Lower lobe of right lung (tissue), 2 donors: ENCODE measurements around the gene OR6A2. TPM values are rescaled to one million over a fixed set of nuclear protein-coding genes. Genes with fewer than 3 reads are reported as not detected.

Experiments
- ATAC-seq, 2 donors: fragments of 200-7000 bp; cut with Tn5 transposase; one replicate each; pipeline ENCODE4 v1.9.1; 2020 to 2022; ENCODE audit warnings: mild to moderate bottlenecking in 2 of 2, moderate library complexity in 2 of 2
- DNase-seq: peaks from one replicate; pipeline ENCODE4 v3.0.0-alpha.2; 2020
- H3K27ac ChIP-seq: fragments of 200-600 bp; one replicate; pipeline ENCODE4 v1.8.0; 2022
- H3K27me3 ChIP-seq: fragments of 200-600 bp; one replicate; pipeline ENCODE4 v1.8.0; 2022; ENCODE audit warnings: low read depth
- H3K36me3 ChIP-seq: fragments of 200-600 bp; one replicate; pipeline ENCODE4 v1.8.0; 2022; ENCODE audit warnings: mild to moderate bottlenecking
- H3K4me1 ChIP-seq: fragments of 200-600 bp; one replicate; pipeline ENCODE4 v1.8.0; 2022
- H3K4me3 ChIP-seq: fragments of 200-600 bp; one replicate; pipeline ENCODE4 v1.8.0; 2022; ENCODE audit warnings: mild to moderate bottlenecking
- H3K9me3 ChIP-seq: fragments of 200-600 bp; one replicate; pipeline ENCODE4 v1.8.0; 2022
- intact Hi-C: fragments of 100-400 bp; cut with DNase I; formaldehyde crosslinking; loops from one replicate; pipeline ENCODE4 v1.11.0; 2022
- total RNA-seq: library from RNA; stranded (reverse); fragmentation: NEBNext Ultra II Directional; extraction: Animal tissue kit (Norgen Biotek cat#: 25700); gene quantifications from one replicate; pipeline ENCODE4 v1.2.1, GENCODE V29; 2021
- TF ChIP-seq, protein P1 (sequence below): fragments of 200-600 bp; IDR thresholded peaks from one replicate; pipeline ENCODE4 v1.8.0; 2022; ENCODE audit warnings: antibody characterized with exemption, mild to moderate bottlenecking
- donor health status: DM: no; HTN: yes; CAD: no; lungs with severe emphysema.

Gene OR6A2
- total RNA-seq, 1 donor from 2014 or later = 0.18 TPM

DNA sequence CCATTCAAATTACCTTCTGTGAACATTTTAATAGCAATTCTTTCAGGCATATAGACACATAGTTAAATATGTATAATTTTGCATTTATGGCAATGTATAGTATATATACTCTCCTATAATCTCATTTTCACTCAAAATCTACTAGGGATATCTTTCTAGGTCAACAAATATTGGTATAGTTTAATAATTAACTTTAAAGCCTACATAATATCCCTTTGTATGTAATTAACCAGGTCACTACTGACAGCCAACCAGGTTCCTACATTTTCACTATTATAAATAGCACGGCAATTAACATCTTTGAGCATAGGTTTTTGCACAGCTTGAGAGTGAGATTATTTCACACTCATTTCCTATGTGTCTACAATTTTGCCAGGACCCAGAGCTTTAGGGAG is 43.5 kb downstream of the OR6A2 start:
- TF ChIP-seq, protein P1, sequence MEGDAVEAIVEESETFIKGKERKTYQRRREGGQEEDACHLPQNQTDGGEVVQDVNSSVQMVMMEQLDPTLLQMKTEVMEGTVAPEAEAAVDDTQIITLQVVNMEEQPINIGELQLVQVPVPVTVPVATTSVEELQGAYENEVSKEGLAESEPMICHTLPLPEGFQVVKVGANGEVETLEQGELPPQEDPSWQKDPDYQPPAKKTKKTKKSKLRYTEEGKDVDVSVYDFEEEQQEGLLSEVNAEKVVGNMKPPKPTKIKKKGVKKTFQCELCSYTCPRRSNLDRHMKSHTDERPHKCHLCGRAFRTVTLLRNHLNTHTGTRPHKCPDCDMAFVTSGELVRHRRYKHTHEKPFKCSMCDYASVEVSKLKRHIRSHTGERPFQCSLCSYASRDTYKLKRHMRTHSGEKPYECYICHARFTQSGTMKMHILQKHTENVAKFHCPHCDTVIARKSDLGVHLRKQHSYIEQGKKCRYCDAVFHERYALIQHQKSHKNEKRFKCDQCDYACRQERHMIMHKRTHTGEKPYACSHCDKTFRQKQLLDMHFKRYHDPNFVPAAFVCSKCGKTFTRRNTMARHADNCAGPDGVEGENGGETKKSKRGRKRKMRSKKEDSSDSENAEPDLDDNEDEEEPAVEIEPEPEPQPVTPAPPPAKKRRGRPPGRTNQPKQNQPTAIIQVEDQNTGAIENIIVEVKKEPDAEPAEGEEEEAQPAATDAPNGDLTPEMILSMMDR = no peak
- H3K4me1 ChIP-seq = no peaks in the 10 kb centered on the region
- no peaks in the 10 kb centered on the region for H3K9me3 ChIP-seq
- DNase-seq = no peak
- H3K27me3 ChIP-seq = no peaks in the 10 kb centered on the region
- intact Hi-C loops = no loop called here
- no peaks in the 10 kb centered on the region for H3K36me3 ChIP-seq
- no peak for ATAC-seq
- no peak overlapping the region for H3K27ac ChIP-seq
- H3K4me3 ChIP-seq = no peak overlapping the region

DNA sequence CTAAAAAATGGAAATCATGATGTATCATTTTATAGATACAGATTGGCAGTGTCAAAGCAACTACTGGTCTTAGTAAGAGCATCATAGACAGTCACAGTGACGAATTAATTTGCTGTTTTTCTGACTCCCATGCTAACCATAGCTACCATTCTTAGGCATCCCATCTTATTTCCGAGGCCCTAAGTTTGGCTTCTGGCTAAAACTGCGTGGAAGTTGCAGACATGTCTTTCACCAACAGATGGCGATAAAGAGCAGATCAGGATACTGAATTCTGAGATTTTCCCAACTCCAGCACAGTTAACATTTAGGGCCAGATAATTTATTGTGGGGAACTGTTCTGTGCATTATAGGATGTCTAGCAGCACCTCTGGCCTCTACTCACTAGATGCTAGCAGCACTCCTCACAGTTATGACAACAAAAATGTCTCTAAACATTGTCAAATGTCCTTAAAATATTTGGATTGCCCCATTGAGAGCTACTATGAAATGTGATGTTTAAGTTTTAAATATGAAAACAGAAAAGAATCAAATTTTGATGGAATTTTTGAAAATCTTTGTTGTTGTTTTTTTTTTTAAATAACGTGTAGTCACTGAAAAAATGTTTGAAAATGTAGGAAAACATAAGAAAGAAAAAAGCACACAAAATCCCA is 44.1 kb downstream of the OR6A2 start:
- TF ChIP-seq, protein P1 = peak; percentile 87

DNA sequence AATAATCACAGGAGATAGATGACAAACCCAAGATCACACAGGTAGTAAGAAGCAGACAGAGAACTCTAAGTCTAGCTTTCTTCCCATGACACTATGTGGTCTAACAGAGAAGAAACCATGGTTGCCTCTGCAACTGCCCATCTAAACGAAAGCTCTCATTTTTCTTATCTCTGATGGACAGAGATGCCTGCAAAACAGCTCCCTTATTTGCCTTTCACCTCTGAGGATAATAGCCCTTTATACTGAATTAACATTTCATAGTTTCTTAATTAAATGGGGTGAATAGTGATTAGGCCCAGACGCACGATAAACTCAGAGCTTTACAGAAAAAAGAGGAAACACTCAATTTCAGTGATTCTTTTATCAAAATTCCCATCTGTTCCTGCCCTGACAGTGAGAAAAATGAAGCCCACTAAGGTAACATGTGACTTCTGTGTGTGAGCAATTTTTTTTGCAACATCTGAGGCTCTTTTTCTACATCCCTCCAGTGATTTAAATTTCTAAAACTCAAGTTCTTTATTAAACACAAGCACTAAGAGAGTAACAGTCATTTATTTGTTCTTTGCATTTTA is 52.3 kb downstream of the OR6A2 start:
- ATAC-seq (no peak), DNase-seq (no peak)
- TF ChIP-seq, protein P1 = no peak
- intact Hi-C loops = no loop called here
- Histone ChIP-seq H3K27me3 (no peaks in the 10 kb centered on the region), H3K27ac (peak overlapping the region; percentile 79), H3K4me1 (peaks cover 20% of the 10 kb centered on the region), H3K4me3 (no peak overlapping the region), H3K9me3 (no peaks in the 10 kb centered on the region), H3K36me3 (no peaks in the 10 kb centered on the region)

More for the DNA sequence above, 44.1 kb downstream of the OR6A2 start:
- Histone ChIP-seq H3K4me1 (no peaks in the 10 kb centered on the region), H3K36me3 (no peaks in the 10 kb centered on the region), H3K9me3 (no peaks in the 10 kb centered on the region), H3K27me3 (no peaks in the 10 kb centered on the region), H3K27ac (no peak overlapping the region), H3K4me3 (no peak overlapping the region)
- peak; percentile 54 to 60 for ATAC-seq
- intact Hi-C loops = no loop called here
- no peak for DNase-seq

DNA sequence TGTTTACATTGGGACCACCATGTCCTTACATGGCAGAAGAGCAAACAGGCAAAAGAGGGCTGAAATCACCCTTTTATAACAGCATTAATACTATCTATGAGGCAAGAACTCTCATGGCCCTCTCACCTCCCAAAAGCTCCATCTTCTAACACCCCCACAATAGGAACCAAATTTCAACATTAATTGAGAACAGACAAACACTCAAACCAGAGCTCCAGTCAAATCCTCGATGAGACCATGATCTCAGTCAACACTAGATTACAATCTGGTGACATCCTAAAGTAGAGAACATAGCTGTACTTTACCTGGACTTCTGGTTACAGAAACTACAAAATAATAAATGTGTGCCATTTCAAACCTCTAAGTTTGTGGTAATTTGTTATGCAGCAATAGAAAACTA is 52.9 kb downstream of the OR6A2 start:
- peak overlapping the region; percentile 79 for H3K27ac ChIP-seq
- peaks cover 20% of the 10 kb centered on the region for H3K4me1 ChIP-seq
- peak; percentile 9 to 29 for ATAC-seq
- TF ChIP-seq, protein P1 = no peak
- H3K4me3 ChIP-seq = peak overlapping the region; percentile 46
- no peaks in the 10 kb centered on the region for H3K27me3 ChIP-seq
- intact Hi-C loops = no loop called here
- H3K9me3 ChIP-seq = no peaks in the 10 kb centered on the region
- no peak for DNase-seq
- no peaks in the 10 kb centered on the region for H3K36me3 ChIP-seq

DNA sequence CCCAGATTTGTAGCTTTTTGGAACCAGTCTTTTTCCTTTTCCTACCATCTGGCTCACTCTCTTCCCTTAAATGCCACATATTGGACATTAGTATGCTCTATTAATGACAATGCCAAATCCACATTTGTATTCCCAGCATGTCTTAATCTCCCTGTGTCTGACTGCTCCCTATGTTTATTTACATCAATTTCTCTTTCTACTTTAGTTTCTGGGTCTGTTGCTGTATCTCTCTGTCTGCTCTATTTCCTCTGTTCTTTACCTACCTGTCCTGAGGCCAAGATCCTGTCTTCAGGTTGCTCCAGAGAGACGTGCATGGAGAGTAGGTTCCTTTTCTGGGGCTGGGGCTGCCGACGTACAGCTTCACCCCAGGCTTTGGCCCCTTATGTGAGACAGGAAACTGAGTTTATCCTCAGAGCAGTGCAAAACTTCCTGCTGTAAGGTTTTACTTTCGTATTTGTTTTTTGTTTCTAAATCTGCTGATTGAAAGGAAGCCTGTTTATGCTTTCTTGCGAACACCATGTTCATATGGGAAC is 53.3 kb downstream of the OR6A2 start:
- Histone ChIP-seq H3K9me3 (no peaks in the 10 kb centered on the region), H3K36me3 (no peaks in the 10 kb centered on the region), H3K27me3 (no peaks in the 10 kb centered on the region), H3K27ac (peak overlapping the region; percentile 79), H3K4me3 (peak overlapping the region; percentile 46), H3K4me1 (peaks cover 20% of the 10 kb centered on the region)
- ATAC-seq (peak; percentile 70 to 72), DNase-seq (no peak)
- intact Hi-C loops = no loop called here
- TF ChIP-seq, protein P1 = no peak
